ENCODE results near the gene IL1F10.

IL1F10 gene

DNA sequence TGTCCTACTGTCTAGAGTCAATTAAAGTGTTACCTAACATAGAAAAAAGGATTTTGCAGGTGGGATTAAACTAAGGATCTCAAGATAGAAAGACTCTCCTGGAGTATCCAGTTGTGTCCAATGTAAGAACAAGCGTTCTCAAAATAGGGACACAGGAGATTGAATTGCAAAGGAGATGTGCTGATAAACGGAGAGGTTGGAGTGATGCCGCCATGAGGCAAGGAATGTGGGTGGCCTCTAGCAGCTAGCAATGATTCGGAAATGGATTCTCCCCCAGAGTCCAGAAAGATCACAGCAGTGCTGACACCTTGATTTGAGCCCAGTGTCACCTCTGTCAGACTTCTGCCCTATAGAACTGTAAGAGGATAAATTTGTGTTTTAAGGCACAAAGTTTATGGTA, 35.5 kb downstream of the IL1F10 start:
- peaks cover 20% of the 10 kb centered on the region for H3K9me3 Mint-ChIP-seq
- peak overlapping the region; percentile 93 for H3K27ac Mint-ChIP-seq
- H3K27me3 Mint-ChIP-seq = peaks cover 4% of the 10 kb centered on the region
- H3K4me1 Mint-ChIP-seq (ENCODE audit: low read depth) = peaks cover 51% of the 10 kb centered on the region
- peaks cover 5% of the 10 kb centered on the region for H3K36me3 Mint-ChIP-seq (ENCODE audit: low read depth)
- no peak overlapping the region for H3K4me3 Mint-ChIP-seq

DNA sequence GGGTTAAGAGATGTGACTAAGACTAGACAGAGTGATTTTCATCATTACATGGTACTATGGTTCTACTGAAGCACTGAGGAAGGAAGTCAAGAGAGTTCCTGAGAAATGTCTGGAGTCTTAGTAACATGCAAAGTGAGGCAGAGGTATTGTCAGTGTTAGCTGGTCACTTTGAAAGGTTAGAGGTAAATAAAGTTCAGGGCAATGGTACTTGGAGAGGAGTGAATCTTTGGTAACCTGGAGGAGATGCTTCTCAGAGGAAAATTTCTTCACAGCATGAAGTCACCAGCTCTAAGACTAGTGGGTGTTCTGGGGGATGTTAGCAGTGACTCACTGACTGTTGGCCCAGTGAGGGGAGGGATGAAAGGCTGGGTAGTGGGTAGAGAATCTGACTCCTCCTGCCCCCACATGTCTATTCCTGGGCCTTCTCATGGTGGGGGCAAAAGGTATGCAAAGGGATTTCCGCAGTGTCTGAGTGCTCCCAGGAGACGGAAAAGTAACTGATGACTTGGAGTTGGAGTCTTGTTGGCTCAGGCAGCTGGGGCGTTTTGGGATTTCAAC, 36.4 kb downstream of the IL1F10 start:
- Mint-ChIP-seq H3K36me3 (ENCODE audit: low read depth) (peaks cover 5% of the 10 kb centered on the region), H3K4me1 (ENCODE audit: low read depth) (peaks cover 53% of the 10 kb centered on the region), H3K27ac (peak overlapping the region; percentile 93), H3K27me3 (peaks cover 9% of the 10 kb centered on the region), H3K4me3 (peak overlapping the region; percentile 19), H3K9me3 (peaks cover 19% of the 10 kb centered on the region)

DNA sequence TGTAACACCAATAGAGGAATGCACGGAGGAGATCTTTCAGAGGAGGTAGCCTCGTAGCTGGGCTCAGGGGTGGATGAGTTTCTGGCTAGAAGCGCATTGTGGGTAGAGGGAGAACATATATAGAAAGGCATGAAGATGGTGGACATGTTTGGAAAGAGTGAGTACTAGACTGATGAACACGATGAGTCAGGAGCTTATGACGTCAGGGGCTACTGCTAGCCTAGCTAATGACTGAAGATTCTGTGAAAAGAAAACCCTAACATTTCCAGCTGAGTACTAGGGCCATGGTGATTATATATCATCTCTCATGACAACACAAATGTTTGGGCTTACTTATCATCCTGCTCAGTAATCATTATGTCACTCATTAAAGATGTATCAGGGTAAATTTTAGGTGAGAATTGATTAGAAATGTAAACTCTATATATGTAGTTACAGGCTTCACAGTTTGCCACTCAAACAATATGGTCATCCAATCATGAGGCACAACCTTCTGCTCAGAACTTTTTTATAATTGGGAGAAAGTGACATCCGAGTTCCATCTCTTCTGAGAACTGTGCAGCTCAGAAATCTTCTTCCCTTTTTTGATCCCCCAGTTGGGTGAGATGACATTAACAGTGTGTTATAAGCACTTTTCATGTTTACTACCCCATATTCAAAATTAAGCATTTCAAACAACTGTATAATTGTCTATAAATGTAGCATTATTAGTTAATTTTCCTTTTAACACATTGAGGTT, 37.4 kb downstream of the IL1F10 start:
- peaks cover 56% of the 10 kb centered on the region for H3K4me1 Mint-ChIP-seq (ENCODE audit: low read depth)
- H3K27ac Mint-ChIP-seq = peak overlapping the region; percentile 93
- H3K4me3 Mint-ChIP-seq = peak overlapping the region; percentile 28
- peaks cover 11% of the 10 kb centered on the region for H3K27me3 Mint-ChIP-seq
- peaks cover 19% of the 10 kb centered on the region for H3K9me3 Mint-ChIP-seq
- peaks cover 5% of the 10 kb centered on the region for H3K36me3 Mint-ChIP-seq (ENCODE audit: low read depth)

DNA sequence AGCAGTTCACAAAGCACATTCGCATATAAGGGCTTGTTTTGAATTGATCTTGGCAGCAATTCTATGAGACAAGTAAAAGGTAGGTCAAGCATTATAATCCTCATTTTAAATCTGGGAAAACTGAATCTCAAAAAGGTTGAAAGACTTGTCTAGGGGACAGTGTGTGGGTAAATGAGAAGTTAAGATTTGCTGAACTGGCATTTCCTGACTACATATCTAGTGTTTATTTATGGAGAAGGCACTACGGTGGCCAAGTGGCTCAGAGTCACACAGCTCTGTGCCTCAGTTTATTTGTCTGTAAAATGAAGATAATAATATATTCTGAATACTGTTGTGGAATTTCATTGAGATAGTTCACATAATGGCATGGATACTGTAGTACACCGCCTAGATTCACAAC, 43.4 kb downstream of the IL1F10 start:
- no peak overlapping the region for H3K27ac Mint-ChIP-seq
- peaks cover 9% of the 10 kb centered on the region for H3K4me1 Mint-ChIP-seq (ENCODE audit: low read depth)
- H3K36me3 Mint-ChIP-seq (ENCODE audit: low read depth) = no peaks in the 10 kb centered on the region
- H3K27me3 Mint-ChIP-seq = peaks cover 11% of the 10 kb centered on the region
- no peak overlapping the region for H3K4me3 Mint-ChIP-seq
- H3K9me3 Mint-ChIP-seq = no peaks in the 10 kb centered on the region

DNA sequence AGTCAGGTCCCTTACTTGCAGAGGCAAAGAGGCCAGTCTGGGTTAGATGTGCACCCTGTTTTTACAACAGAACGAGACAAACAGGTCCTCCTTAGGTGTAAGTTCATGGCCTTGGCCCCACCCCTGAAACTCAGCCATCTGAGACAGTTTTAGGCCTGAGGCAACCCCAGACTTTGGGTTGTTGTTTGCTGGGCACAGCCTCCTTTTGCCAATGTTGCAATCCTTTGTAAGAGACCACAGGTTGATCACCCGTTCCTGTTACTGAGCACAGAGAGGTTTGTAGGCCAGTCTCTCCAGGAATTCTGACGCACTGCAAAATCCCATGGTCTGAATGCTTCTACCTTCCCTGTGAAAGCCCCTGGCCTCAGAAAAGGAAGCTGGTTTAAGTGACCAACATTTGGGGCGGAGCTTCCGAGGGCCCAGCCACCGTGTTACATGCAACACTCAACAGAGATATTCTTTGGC, 44.1 kb downstream of the IL1F10 start:
- Mint-ChIP-seq H3K4me1 (ENCODE audit: low read depth) (peaks cover 9% of the 10 kb centered on the region), H3K36me3 (ENCODE audit: low read depth) (no peaks in the 10 kb centered on the region), H3K4me3 (no peak overlapping the region), H3K27ac (no peak overlapping the region), H3K27me3 (peaks cover 11% of the 10 kb centered on the region), H3K9me3 (no peaks in the 10 kb centered on the region)

DNA sequence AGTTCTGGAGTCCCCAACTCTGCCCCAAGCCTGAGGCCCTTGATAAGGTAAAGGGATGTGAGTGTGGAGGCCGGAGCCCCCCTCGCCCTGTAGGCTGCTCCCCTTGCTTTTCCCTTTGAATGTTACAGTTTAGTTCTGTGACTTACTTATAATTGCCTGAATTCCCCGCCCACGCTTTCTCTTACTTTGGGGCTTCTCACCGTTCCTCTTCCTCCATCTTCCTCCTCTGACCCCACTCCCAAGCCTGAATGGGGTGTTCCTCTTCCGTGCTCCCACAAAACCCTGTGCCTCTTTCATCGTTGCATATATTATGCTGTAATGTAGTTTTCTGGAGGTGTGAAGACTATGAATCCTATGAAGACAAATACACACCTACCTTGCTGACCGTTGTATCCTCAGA, 44.7 kb downstream of the IL1F10 start:
- no peak overlapping the region for H3K27ac Mint-ChIP-seq
- no peak overlapping the region for H3K4me3 Mint-ChIP-seq
- peaks cover 8% of the 10 kb centered on the region for H3K27me3 Mint-ChIP-seq
- H3K36me3 Mint-ChIP-seq (ENCODE audit: low read depth) = no peaks in the 10 kb centered on the region
- H3K4me1 Mint-ChIP-seq (ENCODE audit: low read depth) = peaks cover 9% of the 10 kb centered on the region
- H3K9me3 Mint-ChIP-seq = no peaks in the 10 kb centered on the region

DNA sequence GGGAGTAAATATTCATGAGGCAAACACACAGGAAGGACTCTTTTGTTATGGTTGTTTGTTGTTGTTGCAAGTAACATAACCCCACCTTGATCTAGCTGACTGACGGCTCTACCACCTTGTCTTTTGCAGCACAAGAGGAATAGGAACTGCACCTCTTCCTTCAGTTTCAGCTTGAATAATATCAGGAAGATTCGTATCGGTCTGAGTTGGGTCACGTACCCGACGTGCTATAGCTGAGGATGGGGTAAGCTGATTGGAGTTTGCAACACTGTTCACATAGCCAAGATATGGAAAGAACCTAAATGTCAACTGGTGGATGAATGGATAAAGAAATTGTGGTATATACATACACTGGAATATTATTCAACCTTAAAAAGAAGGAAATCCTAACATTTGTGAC, 45.1 kb downstream of the IL1F10 start:
- no peaks in the 10 kb centered on the region for H3K36me3 Mint-ChIP-seq (ENCODE audit: low read depth)
- H3K9me3 Mint-ChIP-seq = no peaks in the 10 kb centered on the region
- no peak overlapping the region for H3K27ac Mint-ChIP-seq
- H3K4me3 Mint-ChIP-seq = no peak overlapping the region
- H3K4me1 Mint-ChIP-seq (ENCODE audit: low read depth) = peaks cover 9% of the 10 kb centered on the region
- H3K27me3 Mint-ChIP-seq = peaks cover 8% of the 10 kb centered on the region

DNA sequence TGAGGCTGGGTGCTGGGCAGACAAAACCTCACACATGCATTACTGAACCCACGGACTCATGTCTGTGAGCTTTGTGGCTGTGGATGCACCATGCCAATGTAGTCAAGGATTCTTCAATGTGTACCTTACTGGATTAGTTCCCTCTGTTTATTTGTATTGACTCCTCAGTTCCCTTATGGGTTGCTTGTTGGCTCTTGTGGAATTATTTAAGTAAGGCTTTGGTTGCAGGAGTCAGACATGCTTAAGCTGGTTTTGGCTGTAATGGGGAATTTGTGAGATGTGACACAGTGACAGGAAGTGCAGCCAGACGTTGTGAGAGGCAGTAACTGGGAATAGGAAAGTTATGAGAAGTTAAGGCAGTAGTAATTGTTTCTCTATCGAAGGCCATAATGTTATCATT, 46.0 kb downstream of the IL1F10 start:
- Mint-ChIP-seq H3K27ac (no peak overlapping the region), H3K36me3 (ENCODE audit: low read depth) (no peaks in the 10 kb centered on the region), H3K27me3 (peaks cover 3% of the 10 kb centered on the region), H3K4me3 (no peak overlapping the region), H3K9me3 (no peaks in the 10 kb centered on the region), H3K4me1 (ENCODE audit: low read depth) (peaks cover 4% of the 10 kb centered on the region)

DNA sequence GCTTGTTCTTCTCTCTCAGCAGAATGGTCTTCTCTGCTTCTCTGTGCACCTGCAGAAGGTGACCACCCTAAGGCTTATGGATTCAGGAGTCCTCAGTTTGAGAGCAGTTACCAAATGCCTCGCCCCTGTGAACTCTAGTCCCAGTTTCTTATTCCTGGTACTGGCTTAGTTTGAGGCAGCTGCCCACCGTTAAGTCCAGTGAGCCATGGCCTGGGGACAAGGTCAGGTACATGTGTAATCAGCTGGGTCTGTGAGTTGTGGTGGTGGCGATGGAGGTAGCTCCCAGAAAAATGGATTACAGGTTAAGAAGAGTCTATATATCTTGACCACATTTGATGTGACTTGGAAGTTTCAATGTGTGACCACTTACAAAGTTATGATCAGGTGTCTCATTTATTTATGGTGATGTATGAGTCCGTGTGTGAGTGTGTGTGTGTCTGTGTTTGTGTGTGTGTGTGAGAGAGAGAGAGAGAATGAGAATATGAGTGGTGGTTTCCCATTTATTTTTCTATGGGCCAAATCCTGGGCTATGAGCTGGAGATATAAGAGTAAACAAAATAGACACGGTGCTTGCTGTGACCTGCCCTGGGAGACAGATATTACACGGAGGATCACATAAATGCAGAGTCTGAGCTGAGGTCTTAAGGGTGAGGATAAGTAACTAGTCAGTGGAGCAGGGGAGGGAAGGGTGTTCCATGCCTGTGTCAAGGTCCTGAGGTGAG, 46.6 kb downstream of the IL1F10 start:
- Mint-ChIP-seq H3K27ac (no peak overlapping the region), H3K4me3 (no peak overlapping the region), H3K27me3 (peaks cover 3% of the 10 kb centered on the region), H3K4me1 (ENCODE audit: low read depth) (peaks cover 2% of the 10 kb centered on the region), H3K9me3 (no peaks in the 10 kb centered on the region), H3K36me3 (ENCODE audit: low read depth) (no peaks in the 10 kb centered on the region)

DNA sequence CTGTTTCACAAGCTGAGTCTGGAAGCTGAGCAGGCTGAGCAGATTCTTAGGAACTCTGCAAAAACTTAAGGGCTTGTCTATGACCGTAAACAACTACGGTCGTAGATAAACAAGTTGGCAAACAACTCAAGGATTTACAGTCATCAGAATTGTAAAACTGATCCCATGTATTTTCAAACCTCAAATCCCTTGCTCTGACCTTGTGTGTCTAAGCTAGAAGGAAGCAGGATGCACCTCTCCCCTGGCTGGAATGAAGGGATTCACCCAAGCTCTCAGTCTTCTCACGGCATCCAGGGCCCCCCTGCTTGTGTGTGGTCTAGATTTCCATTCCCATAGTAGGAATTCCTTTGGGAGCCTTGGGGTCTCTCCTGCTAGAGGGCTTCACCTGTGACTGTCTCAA, 47.2 kb downstream of the IL1F10 start:
- Mint-ChIP-seq H3K9me3 (no peaks in the 10 kb centered on the region), H3K27me3 (peaks cover under 1% of the 10 kb centered on the region), H3K4me1 (ENCODE audit: low read depth) (no peaks in the 10 kb centered on the region), H3K27ac (no peak overlapping the region), H3K36me3 (ENCODE audit: low read depth) (no peaks in the 10 kb centered on the region), H3K4me3 (no peak overlapping the region)

DNA sequence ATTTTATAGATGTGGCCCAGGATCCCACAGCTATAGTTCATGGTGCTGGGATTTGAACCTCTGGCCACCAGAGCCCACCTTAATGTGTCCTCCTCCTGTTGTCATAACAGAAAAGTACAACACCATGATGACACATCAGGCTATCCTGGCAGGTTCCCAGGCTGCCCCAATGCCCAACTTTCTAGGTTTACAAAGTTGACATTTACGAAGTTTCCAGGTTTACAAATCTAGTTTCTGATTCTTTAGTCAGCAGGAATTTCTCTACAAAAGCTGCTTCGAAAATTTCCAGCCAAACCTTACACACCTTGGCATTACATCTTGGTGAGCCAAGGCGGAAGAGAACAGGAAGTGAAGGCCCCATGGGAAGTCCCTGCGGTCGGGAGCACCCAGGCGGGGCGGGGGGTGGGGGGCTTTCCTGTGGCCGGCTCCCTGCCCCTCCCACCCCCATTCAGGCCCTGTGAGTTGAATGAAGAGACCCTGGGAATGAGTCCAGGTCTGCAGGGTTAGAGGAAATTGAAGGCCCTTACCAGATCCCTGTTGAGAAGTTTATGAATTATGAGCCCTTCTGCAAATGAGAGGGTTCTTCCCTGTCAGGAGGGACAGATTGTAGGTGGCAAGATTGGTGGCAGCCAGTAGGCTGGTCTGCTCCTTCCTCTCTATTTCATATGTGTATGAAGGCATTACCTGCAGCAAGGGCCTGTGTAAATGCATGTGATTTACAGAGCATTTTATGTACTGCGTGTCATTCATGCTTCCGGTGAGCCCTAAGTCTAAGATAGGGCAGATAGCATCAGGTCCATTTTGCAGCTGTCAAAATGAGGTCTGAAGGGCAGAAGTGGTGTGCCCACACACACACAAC, 48.6 kb downstream of the IL1F10 start:
- peak overlapping the region; percentile 34 for H3K27ac Mint-ChIP-seq
- no peaks in the 10 kb centered on the region for H3K9me3 Mint-ChIP-seq
- H3K4me3 Mint-ChIP-seq = peak overlapping the region; percentile 3

DNA sequence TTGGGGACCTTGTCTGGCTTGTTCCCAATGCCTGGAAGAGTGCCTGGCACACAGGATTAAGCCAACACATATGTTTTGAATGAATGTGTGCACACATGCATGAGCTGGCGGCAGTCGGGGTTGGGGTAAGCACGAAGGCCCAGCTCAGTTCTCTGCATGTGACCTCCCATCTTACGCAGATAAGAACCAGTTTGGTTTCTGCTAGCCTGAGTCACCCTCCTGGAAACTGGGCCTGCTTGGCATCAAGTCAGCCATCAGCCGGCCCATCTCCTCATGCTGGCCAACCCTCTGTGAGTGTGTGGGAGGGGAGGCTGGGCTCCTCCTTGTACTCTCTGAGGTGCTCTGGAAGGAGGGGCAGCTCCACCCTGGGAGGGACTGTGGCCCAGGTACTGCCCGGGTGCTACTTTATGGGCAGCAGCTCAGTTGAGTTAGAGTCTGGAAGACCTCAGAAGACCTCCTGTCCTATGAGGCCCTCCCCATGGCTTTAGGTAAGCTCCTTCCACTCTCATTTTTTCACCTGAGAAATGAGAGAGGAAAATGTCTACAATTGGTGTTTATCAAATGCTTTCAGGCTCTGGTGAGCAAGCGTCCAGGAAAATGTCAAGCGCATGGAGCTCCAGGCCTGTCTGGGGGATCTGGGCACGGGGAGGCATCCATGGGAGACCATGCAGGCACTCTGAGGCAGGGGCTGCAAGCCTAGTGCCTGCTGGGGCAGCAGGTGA, 49.9 kb downstream of the IL1F10 start:
- H3K27me3 Mint-ChIP-seq = peaks cover 5% of the 10 kb centered on the region
- H3K4me1 Mint-ChIP-seq (ENCODE audit: low read depth) = peaks cover 6% of the 10 kb centered on the region
- H3K27ac Mint-ChIP-seq = no peak overlapping the region
- H3K9me3 Mint-ChIP-seq = no peaks in the 10 kb centered on the region
- H3K4me3 Mint-ChIP-seq = no peak overlapping the region
- no peaks in the 10 kb centered on the region for H3K36me3 Mint-ChIP-seq (ENCODE audit: low read depth)

More for the DNA sequence above, 48.6 kb downstream of the IL1F10 start:
- no peaks in the 10 kb centered on the region for H3K36me3 Mint-ChIP-seq (ENCODE audit: low read depth)
- peaks cover 4% of the 10 kb centered on the region for H3K27me3 Mint-ChIP-seq
- H3K4me1 Mint-ChIP-seq (ENCODE audit: low read depth) = peaks cover 5% of the 10 kb centered on the region

DNA sequence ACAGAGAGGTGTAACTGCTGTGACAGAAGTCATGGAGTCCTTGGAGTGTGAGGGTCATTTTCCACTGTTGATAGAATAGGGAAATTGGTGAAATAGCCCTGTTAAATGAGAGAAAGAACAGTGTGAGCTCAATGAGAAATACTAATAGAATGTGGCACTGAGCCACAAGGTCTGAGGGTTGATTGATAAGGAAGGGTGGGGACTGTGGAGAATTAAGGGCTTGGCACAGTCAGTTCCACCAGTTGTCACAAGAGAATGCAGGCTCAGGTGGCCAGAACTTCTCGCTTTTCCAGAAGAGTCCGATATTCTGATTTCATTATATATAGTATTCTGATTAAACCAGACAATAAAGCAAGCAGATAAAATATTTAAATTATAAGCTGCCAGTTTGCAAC, 50.5 kb downstream of the IL1F10 start:
- Mint-ChIP-seq H3K4me1 (ENCODE audit: low read depth) (peaks cover 8% of the 10 kb centered on the region), H3K9me3 (no peaks in the 10 kb centered on the region), H3K27ac (no peak overlapping the region), H3K27me3 (peaks cover 5% of the 10 kb centered on the region), H3K36me3 (ENCODE audit: low read depth) (no peaks in the 10 kb centered on the region), H3K4me3 (no peak overlapping the region)

DNA sequence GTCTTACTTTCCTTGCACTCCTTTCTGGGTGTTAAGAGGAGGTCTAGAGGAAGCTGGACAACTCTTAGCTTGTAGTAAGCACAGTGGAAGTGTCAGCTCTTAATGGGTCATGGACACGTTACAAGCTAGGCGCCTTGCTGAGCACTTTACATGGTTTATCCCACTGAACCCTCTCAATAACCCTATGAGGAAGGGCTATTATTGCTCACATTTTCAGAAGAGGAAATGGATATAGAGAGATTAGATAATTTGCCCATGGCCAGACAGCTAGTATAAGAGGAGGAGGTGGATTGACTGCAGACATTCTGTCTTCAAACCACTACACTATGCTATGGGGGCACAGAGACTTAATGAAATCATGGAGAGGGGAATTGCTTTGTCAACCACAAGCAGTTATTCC, 51.3 kb downstream of the IL1F10 start:
- Mint-ChIP-seq H3K27me3 (peaks cover 12% of the 10 kb centered on the region), H3K27ac (no peak overlapping the region), H3K4me3 (no peak overlapping the region), H3K4me1 (ENCODE audit: low read depth) (peaks cover 17% of the 10 kb centered on the region), H3K36me3 (ENCODE audit: low read depth) (no peaks in the 10 kb centered on the region), H3K9me3 (no peaks in the 10 kb centered on the region)
